ENCODE results near the gene SLC2A9. TPM values are rescaled to one million over a fixed set of nuclear protein-coding genes. Genes with fewer than 3 reads are reported as not detected.

SLC2A9 gene
- total and polyA plus RNA-seq, 2 experiments from 2014 or later: 6.2 to 7.8 TPM

- no peaks in the 10 kb centered on the region for H4K20me1 ChIP-seq (ENCODE audit: insufficient read depth, poor library complexity, severe bottlenecking)
- H3K79me2 ChIP-seq: no peaks in the 10 kb centered on the region
- H3K27me3 ChIP-seq: peaks cover 12% of the 10 kb centered on the region
- H3K4me3 ChIP-seq: no peak overlapping the region
- no peaks in the 10 kb centered on the region for H3K9me3 ChIP-seq (ENCODE audit: low read depth)
- no peaks in the 10 kb centered on the region for H3K4me1 ChIP-seq (ENCODE audit: insufficient read depth)
- no peak overlapping the region for H3K27ac ChIP-seq
- H3K4me2 ChIP-seq: no peak overlapping the region
- no peaks in the 10 kb centered on the region for H3K9me2 ChIP-seq (replicated peaks; ENCODE audit: insufficient read depth)
- 51% methylated on average over 8 of the region's 8 CpGs for WGBS (ENCODE audit: low lambda C conversion rate, missing lambda C conversion rate)
- no peak for DNase-seq (ENCODE audit: low spot score)
- H3K36me3 ChIP-seq (replicated peaks; ENCODE audit: insufficient read depth, low read depth): no peaks in the 10 kb centered on the region
- TF ChIP-seq EZH2 (IDR thresholded peaks at IDR 0.05; ENCODE audit: borderline replicate concordance): no peak
- TF ChIP-seq, protein P1, sequence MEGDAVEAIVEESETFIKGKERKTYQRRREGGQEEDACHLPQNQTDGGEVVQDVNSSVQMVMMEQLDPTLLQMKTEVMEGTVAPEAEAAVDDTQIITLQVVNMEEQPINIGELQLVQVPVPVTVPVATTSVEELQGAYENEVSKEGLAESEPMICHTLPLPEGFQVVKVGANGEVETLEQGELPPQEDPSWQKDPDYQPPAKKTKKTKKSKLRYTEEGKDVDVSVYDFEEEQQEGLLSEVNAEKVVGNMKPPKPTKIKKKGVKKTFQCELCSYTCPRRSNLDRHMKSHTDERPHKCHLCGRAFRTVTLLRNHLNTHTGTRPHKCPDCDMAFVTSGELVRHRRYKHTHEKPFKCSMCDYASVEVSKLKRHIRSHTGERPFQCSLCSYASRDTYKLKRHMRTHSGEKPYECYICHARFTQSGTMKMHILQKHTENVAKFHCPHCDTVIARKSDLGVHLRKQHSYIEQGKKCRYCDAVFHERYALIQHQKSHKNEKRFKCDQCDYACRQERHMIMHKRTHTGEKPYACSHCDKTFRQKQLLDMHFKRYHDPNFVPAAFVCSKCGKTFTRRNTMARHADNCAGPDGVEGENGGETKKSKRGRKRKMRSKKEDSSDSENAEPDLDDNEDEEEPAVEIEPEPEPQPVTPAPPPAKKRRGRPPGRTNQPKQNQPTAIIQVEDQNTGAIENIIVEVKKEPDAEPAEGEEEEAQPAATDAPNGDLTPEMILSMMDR (IDR thresholded peaks at IDR 0.05; ENCODE audit: poor library complexity): no peak
- TF ChIP-seq EZH2phosphoT487 (IDR thresholded peaks at IDR 0.05; ENCODE audit: low read depth, severe bottlenecking, unreplicated experiment): no peak
- no peak overlapping the region for H2AFZ ChIP-seq
Observed at GRCh38 chr4:9893329-9894108, 127.8 kb downstream of the SLC2A9 start.

DNA sequence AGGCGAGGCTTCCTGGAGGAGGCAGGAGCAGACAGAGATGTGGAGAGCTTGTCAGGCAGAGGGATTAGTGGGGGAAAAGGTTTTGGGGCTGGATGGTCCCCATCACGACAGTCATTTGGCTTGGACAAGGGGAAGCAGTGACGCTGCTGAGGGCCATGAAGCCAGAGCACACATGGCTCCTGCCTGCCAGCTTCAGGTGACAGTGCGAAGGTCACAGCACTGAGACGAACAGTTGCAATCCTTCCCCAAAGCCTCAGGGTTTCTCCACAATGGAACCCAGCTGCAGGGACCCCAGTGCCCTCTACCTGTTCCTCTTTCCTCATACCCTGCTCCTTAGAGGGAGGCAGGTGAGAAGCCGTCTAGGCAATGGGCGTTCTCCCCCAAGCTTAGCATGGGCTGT is 129.6 kb downstream of the SLC2A9 start:
- Histone ChIP-seq H3K27me3 (peaks cover 12% of the 10 kb centered on the region), H3K79me2 (no peaks in the 10 kb centered on the region), H3K36me3 (replicated peaks; ENCODE audit: insufficient read depth, low read depth) (no peaks in the 10 kb centered on the region), H3K4me3 (no peak overlapping the region), H2AFZ (no peak overlapping the region), H3K4me2 (no peak overlapping the region), H3K9me3 (ENCODE audit: low read depth) (no peaks in the 10 kb centered on the region), H3K9me2 (replicated peaks; ENCODE audit: insufficient read depth) (no peaks in the 10 kb centered on the region), H3K4me1 (ENCODE audit: insufficient read depth) (no peaks in the 10 kb centered on the region), H3K27ac (no peak overlapping the region), H4K20me1 (ENCODE audit: insufficient read depth, poor library complexity, severe bottlenecking) (no peaks in the 10 kb centered on the region)
- TF ChIP-seq, protein P1 (IDR thresholded peaks at IDR 0.05; ENCODE audit: poor library complexity): no peak
- no peak for TF ChIP-seq EZH2phosphoT487 (IDR thresholded peaks at IDR 0.05; ENCODE audit: low read depth, severe bottlenecking, unreplicated experiment)
- no peak for TF ChIP-seq EZH2 (IDR thresholded peaks at IDR 0.05; ENCODE audit: borderline replicate concordance)
- WGBS (ENCODE audit: low lambda C conversion rate, missing lambda C conversion rate): 86% methylated on average over 7 of the region's 7 CpGs
- DNase-seq (ENCODE audit: low spot score): no peak

- no peaks in the 10 kb centered on the region for H3K9me2 ChIP-seq (replicated peaks; ENCODE audit: insufficient read depth)
- H3K4me1 ChIP-seq (ENCODE audit: insufficient read depth): no peaks in the 10 kb centered on the region
- peaks cover 12% of the 10 kb centered on the region for H3K27me3 ChIP-seq
- no peak overlapping the region for H3K4me3 ChIP-seq
- H3K4me2 ChIP-seq: no peak overlapping the region
- no peak for TF ChIP-seq EZH2phosphoT487 (IDR thresholded peaks at IDR 0.05; ENCODE audit: low read depth, severe bottlenecking, unreplicated experiment)
- TF ChIP-seq, protein P1 (IDR thresholded peaks at IDR 0.05; ENCODE audit: poor library complexity): no peak
- no peak for TF ChIP-seq EZH2 (IDR thresholded peaks at IDR 0.05; ENCODE audit: borderline replicate concordance)
- no peaks in the 10 kb centered on the region for H4K20me1 ChIP-seq (ENCODE audit: insufficient read depth, poor library complexity, severe bottlenecking)
- H3K79me2 ChIP-seq: no peaks in the 10 kb centered on the region
- WGBS (ENCODE audit: low lambda C conversion rate, missing lambda C conversion rate): 90% methylated on average over 7 of the region's 7 CpGs
- H3K9me3 ChIP-seq (ENCODE audit: low read depth): no peaks in the 10 kb centered on the region
- no peaks in the 10 kb centered on the region for H3K36me3 ChIP-seq (replicated peaks; ENCODE audit: insufficient read depth, low read depth)
- no peak for DNase-seq (ENCODE audit: low spot score)
- H2AFZ ChIP-seq: no peak overlapping the region
- no peak overlapping the region for H3K27ac ChIP-seq
Observed at GRCh38 chr4:9891056-9891455, 130.2 kb downstream of the SLC2A9 start.

Data from hepatocyte (in vitro differentiated cells).